Thyroid gland (tissue), 4 donors: ENCODE results near the gene SPOCK1.

Source experiments
- CTCF ChIP-seq, 6 experiments: fragments of 200-600 bp in 3 of 6; fragments of 450-650 bp in 3 of 6; sonication (generic) in 3 of 6; IDR thresholded peaks; one replicate each; pipeline ENCODE4 v1.5.1; 2016 to 2019; ENCODE audit warnings: antibody characterized with exemption in 6 of 6, mild to moderate bottlenecking in 2 of 6, inconsistent platforms in 1 of 6, moderate library complexity in 1 of 6
- POLR2A ChIP-seq, 2 donors: fragments of 450-650 bp; IDR thresholded peaks; one replicate each; pipeline ENCODE4 v1.6.1; 2017; ENCODE audit warnings: antibody characterized with exemption in 2 of 2, mild to moderate bottlenecking in 2 of 2, moderate library complexity in 1 of 2

DNA sequence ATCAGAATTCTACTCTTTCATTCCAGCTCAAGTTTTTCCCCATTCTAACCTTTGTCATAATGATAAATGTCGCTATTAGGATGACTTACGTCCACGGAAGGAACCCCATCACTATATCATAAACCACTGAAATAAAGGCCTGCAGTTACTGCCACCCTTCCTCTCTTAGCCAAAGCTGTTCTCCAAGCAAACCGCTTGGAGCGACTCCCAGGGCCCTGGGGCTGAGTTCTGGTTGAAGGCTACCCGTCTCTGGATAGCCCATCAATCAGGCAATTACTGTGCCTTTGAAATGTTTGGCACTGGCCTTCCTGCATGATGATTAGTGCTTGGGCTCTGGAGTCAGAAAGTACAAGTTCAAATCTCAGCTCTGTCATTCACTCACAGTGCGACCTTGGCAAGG lies 386.0 kb downstream of the SPOCK1 start:
- no peak for TF ChIP-seq CTCF (IDR thresholded peaks at IDR 0.05)
- TF ChIP-seq POLR2A (IDR thresholded peaks at IDR 0.05) = no peak
